OCI-LY1 (cell line): Measurements from ENCODE around the gene STYXL1.

Experiments used
- H2AFZ ChIP-seq: fragments of 200-600 bp; sonication (generic), shearing (Covaris generic); 2 replicates; pipeline ENCODE4 v1.6.0; 2014; ENCODE audit warnings: antibody characterized with exemption, mild to moderate bottlenecking, low read length
- H3F3A ChIP-seq: fragments of 200-600 bp; sonication (generic), shearing (Covaris generic); 2 replicates; pipeline ENCODE4 v1.6.0; 2014; ENCODE audit warnings: mild to moderate bottlenecking, antibody characterized with exemption, low read length, moderate library complexity; ENCODE audit not compliant: insufficient read depth
- H3K27ac ChIP-seq: fragments of 200-600 bp; sonication (generic); 2 replicates; pipeline ENCODE4 v1.5.1; 2014; ENCODE audit warnings: low read length, mixed run types, mild to moderate bottlenecking, low read depth; ENCODE audit not compliant: poor library complexity, severe bottlenecking
- H3K27me3 ChIP-seq: fragments of 200-600 bp; sonication (generic); 2 replicates; pipeline ENCODE4 v1.6.0; 2014; ENCODE audit warnings: antibody characterized with exemption, mild to moderate bottlenecking, low read length, moderate library complexity; ENCODE audit not compliant: insufficient read depth
- H3K36me3 ChIP-seq: fragments of 200-600 bp; sonication (generic); 2 replicates; pipeline ENCODE4 v1.6.1; 2014; ENCODE audit warnings: mild to moderate bottlenecking, antibody characterized with exemption, low read length, moderate library complexity, mixed read lengths; ENCODE audit not compliant: insufficient read depth
- H3K4me1 ChIP-seq: fragments of 200-600 bp; sonication (generic); 2 replicates; pipeline ENCODE4 v1.5.1; 2014; ENCODE audit warnings: mild to moderate bottlenecking, low read length, moderate library complexity; ENCODE audit not compliant: insufficient read depth, severe bottlenecking
- H3K4me2 ChIP-seq: fragments of 200-600 bp; sonication (generic), shearing (Covaris generic); 2 replicates; pipeline ENCODE4 v1.6.1; 2014; ENCODE audit warnings: low read length
- H3K4me3 ChIP-seq: fragments of 200-600 bp; sonication (generic); 2 replicates; pipeline ENCODE4 v1.5.1; 2014; ENCODE audit warnings: low read length, low read depth, mild to moderate bottlenecking, mixed read lengths; ENCODE audit not compliant: poor library complexity, severe bottlenecking
- H3K79me2 ChIP-seq: fragments of 200-600 bp; shearing (Covaris generic); 2 replicates; pipeline ENCODE4 v1.6.1; 2016; ENCODE audit warnings: mixed run types, low read length, mixed read lengths; ENCODE audit not compliant: insufficient read depth
- H3K9ac ChIP-seq: fragments of 200-600 bp; sonication (generic), shearing (Covaris generic); 2 replicates; pipeline ENCODE4 v1.6.1; 2014; ENCODE audit warnings: mild to moderate bottlenecking, low read length, mixed read lengths
- H3K9me2 ChIP-seq: fragments of 200-600 bp; sonication (generic), shearing (Covaris generic); 2 replicates; pipeline ENCODE4 v1.6.1; 2014; ENCODE audit warnings: low read depth, mild to moderate bottlenecking, low read length, mixed read lengths
- H3K9me3 ChIP-seq: fragments of 200-600 bp; shearing (Covaris generic); 2 replicates; pipeline ENCODE4 v1.6.1; 2014; ENCODE audit warnings: low read length, mixed read lengths
- H4K20me1 ChIP-seq: fragments of 200-600 bp; sonication (generic), shearing (Covaris generic); 2 replicates; pipeline ENCODE4 v1.6.0; 2016; ENCODE audit warnings: mild to moderate bottlenecking, low read length; ENCODE audit not compliant: insufficient read depth
- EZH2 ChIP-seq: fragments of 200-600 bp; sonication (generic), shearing (Covaris generic); IDR thresholded peaks from 2 replicates; pipeline ENCODE4 v1.8.0; 2017; ENCODE audit warnings: borderline replicate concordance, mixed run types, mild to moderate bottlenecking, antibody characterized with exemption, low read length, moderate library complexity, mixed read lengths
- TF ChIP-seq, protein P1 (sequence below): fragments of 200-600 bp; sonication (generic), shearing (Covaris generic); IDR thresholded peaks from 2 replicates; pipeline ENCODE4 v1.5.1; 2017; ENCODE audit warnings: mild to moderate bottlenecking, antibody characterized with exemption, low read length, moderate library complexity, mixed read lengths

The STYXL1 gene

GRCh38 chr7:76063525-76063924 is 15.7 kb upstream of the STYXL1 start:
- Histone ChIP-seq H3K36me3 (peaks cover 93% of the 10 kb centered on the region), H3K4me3 (no peak overlapping the region), H3K79me2 (no peaks in the 10 kb centered on the region), H2AFZ (no peak overlapping the region), H3K4me1 (no peaks in the 10 kb centered on the region), H3K9ac (no peak overlapping the region), H3K27me3 (no peaks in the 10 kb centered on the region), H3K9me2 (no peaks in the 10 kb centered on the region), H3K9me3 (no peaks in the 10 kb centered on the region), H3K27ac (no peak overlapping the region), H4K20me1 (no peaks in the 10 kb centered on the region), H3K4me2 (no peak overlapping the region), H3F3A (no peaks in the 10 kb centered on the region)
- TF ChIP-seq, protein P1, sequence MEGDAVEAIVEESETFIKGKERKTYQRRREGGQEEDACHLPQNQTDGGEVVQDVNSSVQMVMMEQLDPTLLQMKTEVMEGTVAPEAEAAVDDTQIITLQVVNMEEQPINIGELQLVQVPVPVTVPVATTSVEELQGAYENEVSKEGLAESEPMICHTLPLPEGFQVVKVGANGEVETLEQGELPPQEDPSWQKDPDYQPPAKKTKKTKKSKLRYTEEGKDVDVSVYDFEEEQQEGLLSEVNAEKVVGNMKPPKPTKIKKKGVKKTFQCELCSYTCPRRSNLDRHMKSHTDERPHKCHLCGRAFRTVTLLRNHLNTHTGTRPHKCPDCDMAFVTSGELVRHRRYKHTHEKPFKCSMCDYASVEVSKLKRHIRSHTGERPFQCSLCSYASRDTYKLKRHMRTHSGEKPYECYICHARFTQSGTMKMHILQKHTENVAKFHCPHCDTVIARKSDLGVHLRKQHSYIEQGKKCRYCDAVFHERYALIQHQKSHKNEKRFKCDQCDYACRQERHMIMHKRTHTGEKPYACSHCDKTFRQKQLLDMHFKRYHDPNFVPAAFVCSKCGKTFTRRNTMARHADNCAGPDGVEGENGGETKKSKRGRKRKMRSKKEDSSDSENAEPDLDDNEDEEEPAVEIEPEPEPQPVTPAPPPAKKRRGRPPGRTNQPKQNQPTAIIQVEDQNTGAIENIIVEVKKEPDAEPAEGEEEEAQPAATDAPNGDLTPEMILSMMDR = no peak
- no peak for TF ChIP-seq EZH2

DNA sequence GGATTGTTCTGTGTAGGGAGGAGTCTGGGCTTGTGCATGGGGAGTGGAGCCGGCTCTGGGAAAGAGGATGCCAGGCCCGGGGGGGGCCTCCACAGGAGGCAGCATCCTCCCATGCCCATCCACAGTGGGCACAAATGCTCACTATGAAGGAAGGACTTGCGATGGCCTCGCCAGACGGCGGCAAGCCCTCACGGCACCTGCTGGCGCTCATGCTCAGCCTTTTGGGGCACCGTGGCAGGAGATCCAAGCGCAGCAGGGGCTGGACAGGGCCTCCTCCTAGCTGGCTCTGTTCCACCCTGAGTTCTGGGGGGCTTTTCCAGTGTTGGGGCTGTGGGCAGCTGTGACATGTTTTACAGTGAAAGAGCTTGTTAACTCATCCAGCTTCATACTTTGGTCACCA is 15.3 kb upstream of the STYXL1 start:
- Histone ChIP-seq H3K27me3 (no peaks in the 10 kb centered on the region), H3K27ac (no peak overlapping the region), H3K4me2 (no peak overlapping the region), H3K79me2 (no peaks in the 10 kb centered on the region), H3F3A (no peaks in the 10 kb centered on the region), H3K9me3 (no peaks in the 10 kb centered on the region), H3K9me2 (no peaks in the 10 kb centered on the region), H4K20me1 (no peaks in the 10 kb centered on the region), H3K4me3 (no peak overlapping the region), H3K4me1 (no peaks in the 10 kb centered on the region), H2AFZ (no peak overlapping the region), H3K36me3 (peaks cover 97% of the 10 kb centered on the region), H3K9ac (no peak overlapping the region)
- TF ChIP-seq EZH2 = no peak
- TF ChIP-seq, protein P1 = no peak

GRCh38 chr7:76062254-76062653 is 14.5 kb upstream of the STYXL1 start:
- H3K4me3 ChIP-seq = no peak overlapping the region
- H3K4me2 ChIP-seq = no peak overlapping the region
- no peaks in the 10 kb centered on the region for H3K4me1 ChIP-seq
- no peak overlapping the region for H3K9ac ChIP-seq
- H3K27me3 ChIP-seq = no peaks in the 10 kb centered on the region
- no peaks in the 10 kb centered on the region for H4K20me1 ChIP-seq
- no peak overlapping the region for H3K27ac ChIP-seq
- no peaks in the 10 kb centered on the region for H3K79me2 ChIP-seq
- H3K9me3 ChIP-seq = no peaks in the 10 kb centered on the region
- no peak for TF ChIP-seq EZH2
- TF ChIP-seq, protein P1 = no peak
- H2AFZ ChIP-seq = no peak overlapping the region
- H3K9me2 ChIP-seq = no peaks in the 10 kb centered on the region
- H3F3A ChIP-seq = no peaks in the 10 kb centered on the region
- peaks cover 100% of the 10 kb centered on the region for H3K36me3 ChIP-seq
